Measurements from ENCODE around the gene TBC1D2.
"Not testable (repeated sequence)": the region's sequence is repeated elsewhere in the genome, so short reads cannot be mapped to it uniquely, and the experiment has no call there.

The TBC1D2 gene

GRCh38 chr9:98269652-98270051 lies 14.2 kb upstream of the TBC1D2 start:
- DNase-seq: not testable (repeated sequence)

DNA sequence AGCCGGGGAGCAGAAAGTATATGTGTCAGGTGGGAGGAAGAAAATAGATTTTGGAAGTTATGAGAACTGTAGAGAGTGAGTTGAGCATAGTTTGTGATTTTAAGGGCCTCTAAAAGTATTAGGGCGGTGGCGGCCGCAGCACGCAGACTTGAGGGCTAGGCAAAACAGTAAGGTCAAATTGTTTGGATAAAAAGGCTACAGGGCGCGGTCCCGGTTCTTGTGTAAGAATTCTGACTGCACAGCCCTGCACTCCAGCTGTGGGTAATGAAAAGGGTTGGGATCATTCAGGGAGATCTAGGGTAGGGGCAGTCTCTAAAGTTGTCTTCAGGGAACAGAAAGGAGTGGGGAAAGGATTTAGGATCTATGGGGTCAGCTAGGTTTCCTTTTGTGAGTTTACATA lies 12.1 kb upstream of the TBC1D2 start:
- not testable (repeated sequence) for DNase-seq

DNA sequence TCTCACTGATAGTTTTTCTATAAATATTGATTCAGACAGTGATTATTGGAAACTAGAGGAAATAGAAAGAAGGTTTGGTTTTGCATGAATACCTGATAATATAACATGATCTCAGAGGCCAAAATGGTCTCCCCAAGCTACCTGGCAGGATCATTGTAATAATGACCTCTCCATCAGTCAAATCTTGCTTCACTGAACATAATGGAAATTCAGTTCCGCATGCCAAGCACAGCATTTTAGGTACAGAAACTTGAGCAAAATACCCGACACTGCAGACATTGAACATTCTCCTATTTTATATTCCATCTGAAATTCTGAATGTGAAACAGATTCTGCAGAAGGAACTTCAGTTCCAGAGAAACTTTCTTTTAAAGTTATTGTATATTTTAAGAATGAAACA lies 9.1 kb upstream of the TBC1D2 start:
- no peak for DNase-seq

- peak; percentile 82 for DNase-seq
Measured at GRCh38 chr9:98263482-98264357, 8.3 kb upstream of the TBC1D2 start.

- DNase-seq: no peak
Measured at GRCh38 chr9:98263080-98263479, 7.6 kb upstream of the TBC1D2 start.

- no peak for DNase-seq
Measured at GRCh38 chr9:98262056-98262455, 6.6 kb upstream of the TBC1D2 start.

DNA sequence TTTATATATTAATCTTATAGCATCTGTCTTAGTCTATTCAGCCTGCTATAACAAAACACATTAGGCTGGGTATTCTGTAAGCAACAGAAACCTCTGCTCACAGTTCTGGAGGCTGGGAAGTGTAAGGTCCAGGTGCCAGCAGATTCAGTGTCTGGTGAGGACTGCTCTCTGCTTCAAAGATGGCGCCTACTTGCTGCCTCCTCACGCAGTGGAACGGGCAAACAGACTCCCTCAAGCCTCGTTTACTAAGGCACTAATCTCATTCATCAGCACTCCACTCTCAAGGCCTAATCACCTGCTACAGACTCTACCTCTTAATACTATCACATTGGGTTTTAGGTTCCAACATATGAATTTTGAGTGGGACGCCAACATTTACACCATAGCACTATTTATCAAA lies 5.2 kb upstream of the TBC1D2 start:
- no peak for DNase-seq

DNA sequence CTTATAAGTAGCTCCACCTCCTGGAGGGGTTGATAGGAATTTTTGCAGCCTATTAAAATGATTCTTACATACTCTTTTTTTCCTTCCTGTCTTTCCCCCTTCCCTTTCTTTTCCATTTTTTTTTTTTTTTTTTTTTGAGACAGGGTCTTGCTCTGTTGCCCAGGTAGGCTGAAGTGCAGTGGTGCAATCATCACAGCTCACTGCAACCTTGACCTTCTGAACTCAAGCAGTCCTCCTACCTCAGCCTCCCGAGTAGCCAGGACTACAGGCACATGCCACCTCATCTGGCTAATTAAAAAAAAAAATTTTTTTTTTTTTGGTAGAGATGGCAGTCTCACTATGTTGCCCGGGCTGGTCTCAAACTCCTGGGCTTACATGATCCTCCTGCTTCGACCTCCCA lies 4.3 kb upstream of the TBC1D2 start:
- no peak for DNase-seq

DNA sequence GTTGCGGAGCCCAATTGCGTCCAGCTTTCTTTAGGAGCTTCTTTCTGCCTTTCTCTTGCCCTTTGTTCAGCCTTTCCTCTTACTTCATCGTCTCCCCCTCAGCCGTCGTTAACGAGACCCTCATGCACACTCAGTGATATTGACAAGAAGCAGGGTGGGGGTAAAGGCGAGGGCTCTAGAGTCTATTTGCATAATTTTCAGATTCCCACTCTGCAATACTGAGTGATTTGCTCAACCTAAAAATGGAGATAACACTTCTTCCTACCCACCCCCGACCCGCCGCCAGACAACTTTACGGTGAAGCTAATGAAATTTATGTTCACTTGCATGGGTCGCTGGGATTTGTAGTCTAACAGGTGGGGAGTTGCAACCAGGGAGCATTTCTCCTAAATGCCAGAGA lies 1.3 kb upstream of the TBC1D2 start:
- DNase-seq: peak; percentile 39

GRCh38 chr9:98255061-98255577 lies 330 bp downstream of the TBC1D2 start:
- DNase-seq: no peak

DNA sequence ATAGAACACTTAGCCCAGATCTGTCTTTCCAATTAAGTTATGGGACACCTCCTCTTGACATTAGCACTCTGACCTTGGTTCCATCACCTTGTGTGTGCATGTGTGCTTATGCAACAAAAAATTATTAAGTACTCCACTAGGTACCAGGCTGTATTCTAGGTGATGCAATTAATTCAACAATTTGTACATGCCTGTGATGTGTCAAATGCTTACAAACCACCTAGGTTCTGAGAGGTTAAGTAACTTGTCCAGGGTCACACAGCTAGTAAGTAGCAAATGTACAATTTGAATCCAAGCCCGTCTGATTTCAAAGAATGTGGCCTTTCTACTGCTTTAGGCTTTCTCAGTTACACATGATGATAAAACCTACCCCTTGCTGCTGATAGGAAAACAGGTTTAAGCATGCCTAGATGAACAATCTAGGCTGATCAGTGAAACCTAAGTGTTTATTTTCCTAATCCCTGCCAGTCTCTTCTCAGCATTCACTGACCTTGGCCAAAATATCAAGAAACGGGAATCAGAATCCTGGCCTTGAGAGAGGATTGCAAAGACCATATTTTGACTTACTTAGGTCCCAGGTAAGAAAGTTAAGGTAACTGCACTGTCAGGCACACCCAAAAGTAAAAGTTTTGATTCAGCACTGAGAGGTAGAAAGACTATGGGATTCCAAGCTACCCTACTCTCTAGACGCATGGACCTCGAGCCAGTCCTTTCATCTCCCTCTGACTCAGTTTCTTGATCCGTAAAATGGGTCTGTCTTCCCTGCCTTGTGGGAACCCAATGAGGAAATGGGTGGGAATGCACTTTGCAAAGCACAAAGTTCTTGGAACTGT lies 1.0 kb downstream of the TBC1D2 start:
- DNase-seq: no peak

DNA sequence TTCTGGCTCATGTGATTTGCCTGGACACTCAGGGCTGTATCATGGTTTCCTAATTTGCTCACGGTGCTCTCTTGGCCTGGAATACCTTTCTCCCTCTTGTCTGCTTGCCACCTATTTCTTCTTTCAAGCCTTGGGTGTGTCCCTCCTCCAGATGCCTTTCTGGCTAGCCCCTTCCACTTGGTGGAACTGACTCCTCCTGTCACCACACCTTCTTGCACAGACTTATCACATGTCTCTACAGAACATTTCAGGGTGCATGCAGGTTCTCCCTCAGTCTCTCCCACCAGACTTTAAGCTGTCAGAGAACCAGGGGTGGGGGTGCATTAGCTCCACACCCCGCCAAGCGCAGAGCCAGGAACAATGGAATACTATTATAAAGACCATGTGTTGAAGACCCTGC lies 1.9 kb downstream of the TBC1D2 start:
- no peak for DNase-seq

GRCh38 chr9:98251551-98251950 lies 3.9 kb downstream of the TBC1D2 start:
- DNase-seq: no peak

GRCh38 chr9:98249771-98250170 lies 5.7 kb downstream of the TBC1D2 start:
- DNase-seq: no peak

DNA sequence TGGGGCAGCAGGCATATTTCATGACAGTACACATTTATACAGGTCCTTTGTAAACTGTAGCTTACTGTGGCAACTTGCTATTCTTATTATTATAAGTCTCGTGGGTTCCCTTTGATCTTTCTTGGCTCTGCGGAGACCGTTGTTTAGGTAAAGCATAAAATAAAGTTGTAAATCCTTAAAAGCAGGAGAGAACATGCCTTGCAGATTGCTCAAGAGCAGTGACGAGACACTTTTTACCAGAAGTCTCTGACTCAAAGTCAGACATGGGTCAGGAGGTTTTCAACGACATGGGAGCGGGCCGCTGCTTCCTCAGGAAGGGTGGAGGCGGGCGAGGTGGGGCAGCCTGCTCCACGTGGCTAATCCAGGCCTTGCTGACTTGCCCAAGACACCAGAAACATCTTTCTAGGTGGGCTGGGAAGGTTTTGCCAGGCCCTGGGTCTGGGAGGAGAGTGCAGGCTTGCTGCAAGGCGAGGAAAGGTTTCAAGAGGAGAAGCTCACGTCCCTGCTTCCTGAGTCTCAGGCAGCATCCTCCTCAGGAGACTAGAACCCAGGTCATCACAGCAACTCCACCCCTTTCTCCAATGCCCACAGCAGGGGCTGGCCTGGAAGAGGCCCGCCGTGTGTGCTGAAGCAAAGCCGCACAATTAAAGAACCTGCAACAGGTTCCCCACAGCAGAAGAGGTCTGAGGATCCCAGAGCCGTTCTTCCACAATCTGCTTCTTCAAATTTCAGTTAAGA lies 6.5 kb downstream of the TBC1D2 start:
- DNase-seq: no peak

- no peak for DNase-seq
Measured at GRCh38 chr9:98247831-98248657, 7.4 kb downstream of the TBC1D2 start.

GRCh38 chr9:98242426-98242825 lies 13.0 kb downstream of the TBC1D2 start:
- no peak for DNase-seq

GRCh38 chr9:98241357-98242300 lies 13.8 kb downstream of the TBC1D2 start:
- no peak for DNase-seq

- no peak for DNase-seq
Measured at GRCh38 chr9:98240475-98240874, 15.0 kb downstream of the TBC1D2 start.

DNA sequence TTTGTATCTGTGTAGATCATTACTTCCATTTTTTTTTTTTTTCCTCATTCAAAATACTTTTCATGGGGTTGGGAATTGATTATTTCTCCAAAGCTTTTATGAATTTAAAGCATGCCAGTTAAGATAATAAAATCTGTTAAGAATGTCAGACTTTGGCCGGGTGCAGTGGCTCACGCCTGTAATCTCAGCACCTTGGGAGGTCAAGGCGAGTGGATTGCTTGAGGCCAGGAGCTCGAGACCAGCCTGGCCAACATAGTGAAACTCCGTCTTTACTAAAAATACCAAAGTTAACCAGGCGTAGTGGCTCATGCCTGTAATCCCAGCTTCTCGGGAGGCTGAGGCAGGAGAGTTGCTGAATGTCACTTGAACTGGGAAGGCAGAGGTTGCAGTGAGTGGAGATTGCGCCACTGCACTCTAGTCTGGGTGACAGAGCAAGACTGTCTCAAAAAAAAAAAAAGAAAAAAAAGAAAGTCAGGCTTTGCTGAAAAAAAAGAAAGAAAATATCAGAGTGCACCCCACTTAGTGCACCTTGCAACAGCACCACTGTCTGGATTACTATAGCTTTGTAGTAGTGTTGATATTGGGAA lies 18.5 kb downstream of the TBC1D2 start:
- no peak for DNase-seq

GRCh38 chr9:98235126-98235525 lies 20.3 kb downstream of the TBC1D2 start:
- no peak for DNase-seq

Measured in stimulated activated CD4-positive, alpha-beta T cell treated with anti-CD3 and anti-CD28 coated beads, Interleukin-4, amount 100 ng/mL, for 1 hour (primary cell).